GM18909 (cell line): Measurements from ENCODE around the gene PRKCQ.
"Not testable (repeated sequence)": the region's sequence is repeated elsewhere in the genome, so short reads cannot be mapped to it uniquely, and the experiment has no call there.

Experiments
- ATAC-seq: cut with Tn5 transposase; IDR thresholded peaks from one replicate; pipeline ENCODE4 v1.9.1; 2021; ENCODE audit warnings: mild to moderate bottlenecking; ENCODE audit not compliant: unreplicated experiment, poor library complexity

The PRKCQ gene

DNA sequence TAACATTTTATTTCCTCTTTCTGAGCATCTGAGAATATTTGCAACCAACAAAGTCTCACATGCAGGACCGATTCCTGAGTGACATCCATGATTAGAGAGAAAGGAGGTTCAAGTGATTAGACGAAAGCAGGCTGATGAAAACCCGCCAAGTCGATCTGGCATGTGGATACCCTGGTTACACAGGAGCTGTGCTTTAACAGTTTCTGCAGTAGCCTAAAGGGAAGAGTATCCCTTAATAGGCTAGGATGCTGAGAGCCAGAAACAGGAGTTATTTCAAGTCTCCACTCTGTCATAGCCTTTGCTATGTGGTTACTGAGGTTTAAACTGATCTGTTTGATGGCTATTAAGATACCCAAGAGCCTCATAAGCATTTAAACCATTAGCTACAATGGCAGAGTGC lies 82.5 kb downstream of the PRKCQ start:
- ATAC-seq: no peak

DNA sequence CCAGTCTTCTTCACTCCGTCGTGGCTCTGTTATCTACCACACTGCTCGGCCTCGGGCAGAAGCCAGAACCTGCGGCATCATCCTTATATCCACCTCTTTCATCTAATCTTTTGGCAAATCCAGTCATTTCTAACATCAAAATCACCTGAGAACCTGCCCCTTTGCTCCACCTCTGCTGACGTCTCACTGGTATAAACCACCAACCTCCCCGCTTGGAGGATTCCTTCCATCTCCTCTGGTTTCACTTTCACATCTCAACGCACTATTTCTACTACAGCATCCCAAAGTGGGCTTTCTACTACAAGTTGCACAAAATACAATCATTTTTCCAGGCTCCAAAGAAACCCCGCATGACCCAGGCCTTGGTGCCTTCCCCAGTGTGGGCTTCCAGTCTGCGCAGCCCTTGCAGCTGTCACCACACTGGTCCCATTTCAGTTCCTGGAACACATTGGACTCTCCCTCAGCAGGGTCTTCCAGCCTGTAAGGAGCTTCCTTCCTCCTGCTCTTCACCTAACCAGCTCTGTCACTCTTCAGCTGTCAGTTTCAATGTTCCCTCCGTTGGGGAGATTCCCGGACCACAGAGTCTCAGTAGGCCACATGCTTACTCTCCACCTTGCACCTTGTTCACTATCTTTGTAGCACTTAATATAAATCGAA lies 85.0 kb downstream of the PRKCQ start:
- peak; percentile 53 for ATAC-seq

GRCh38 chr10:6494442-6494819 lies 85.6 kb downstream of the PRKCQ start:
- no peak for ATAC-seq

DNA sequence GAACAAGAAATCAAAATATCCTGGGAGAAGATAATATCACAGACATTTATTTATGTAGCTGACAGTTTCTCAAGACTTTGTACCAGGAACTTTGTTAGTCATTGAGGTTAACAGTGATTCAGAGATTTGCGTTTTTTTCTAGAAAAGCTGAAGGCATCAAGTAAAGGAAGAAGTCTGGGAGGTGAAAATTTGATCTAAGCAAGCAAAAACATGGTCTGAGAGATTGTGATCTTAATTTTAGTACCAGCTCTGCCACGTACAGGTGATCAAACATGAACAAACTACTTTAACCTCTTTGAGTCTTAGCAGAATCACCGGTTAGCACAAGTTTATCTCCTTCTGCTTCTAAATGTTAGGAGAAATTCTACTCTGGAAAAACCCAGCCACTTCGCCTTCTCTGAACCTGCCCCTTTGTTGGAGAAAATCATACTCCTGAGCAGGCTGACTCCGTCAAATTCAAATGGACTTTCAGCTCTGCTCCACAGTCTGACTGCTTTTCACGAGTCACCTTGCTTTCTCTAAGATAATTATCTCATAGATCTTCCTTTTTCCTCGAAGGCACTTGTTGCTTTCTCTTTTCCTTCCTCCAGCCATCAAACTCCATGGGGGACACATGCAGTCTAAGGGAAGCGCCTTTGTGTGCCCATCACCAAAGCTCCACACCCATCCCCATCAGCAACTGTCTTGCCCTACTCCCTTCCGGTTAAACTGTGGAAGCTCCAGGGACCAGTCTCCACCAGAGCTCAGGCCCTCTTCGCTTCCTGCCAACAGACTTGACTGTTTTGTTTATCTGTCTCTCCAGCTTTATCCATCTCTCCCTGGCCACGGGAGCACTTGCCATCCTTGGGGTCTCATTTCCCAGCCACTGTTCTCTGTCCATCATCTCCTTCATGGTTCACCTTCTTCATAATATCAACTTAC lies 86.3 kb downstream of the PRKCQ start:
- ATAC-seq: no peak

DNA sequence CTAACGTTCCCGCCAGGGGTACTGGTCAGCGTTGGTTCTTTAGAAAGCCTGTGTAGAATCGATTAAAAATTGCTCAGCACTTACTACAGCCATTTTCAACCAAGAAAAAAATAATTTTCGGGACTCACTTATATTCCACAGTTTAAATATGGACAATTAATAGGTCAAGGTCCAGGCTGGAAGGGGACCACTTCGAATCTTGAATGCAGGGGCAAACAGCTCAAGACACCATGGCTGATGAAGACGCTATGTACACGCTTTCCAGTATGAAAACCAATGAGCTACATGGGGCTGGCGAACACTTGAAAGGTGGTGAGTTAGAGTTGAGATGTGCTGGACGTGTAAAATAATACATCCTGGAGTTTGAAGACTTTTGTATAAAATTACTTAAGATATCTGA lies 87.2 kb downstream of the PRKCQ start:
- ATAC-seq: no peak

- no peak for ATAC-seq
Measured at GRCh38 chr10:6491841-6492609, 88.1 kb downstream of the PRKCQ start.

- no peak for ATAC-seq
Measured at GRCh38 chr10:6490614-6491013, 89.5 kb downstream of the PRKCQ start.

DNA sequence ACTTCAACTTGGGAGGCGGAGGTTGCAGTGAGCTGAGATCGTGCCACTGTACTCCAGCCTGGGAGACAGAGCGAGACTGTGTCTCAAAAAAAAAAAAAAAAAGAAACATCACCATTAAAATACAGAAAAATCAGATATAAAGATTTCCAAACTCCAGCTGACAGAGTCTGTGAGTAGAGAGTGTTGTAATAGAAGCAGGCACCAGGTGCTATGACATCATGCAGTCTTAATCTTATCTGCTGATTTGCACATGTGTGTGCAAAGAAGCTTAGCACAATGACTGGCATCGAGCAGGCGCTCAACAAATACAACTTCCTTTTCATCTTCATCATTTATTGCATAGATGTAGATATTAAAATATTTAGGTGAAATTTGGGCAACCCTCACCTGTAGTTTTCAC lies 92.2 kb downstream of the PRKCQ start:
- ATAC-seq: no peak

- no peak for ATAC-seq
Measured at GRCh38 chr10:6486309-6486708, 93.8 kb downstream of the PRKCQ start.

DNA sequence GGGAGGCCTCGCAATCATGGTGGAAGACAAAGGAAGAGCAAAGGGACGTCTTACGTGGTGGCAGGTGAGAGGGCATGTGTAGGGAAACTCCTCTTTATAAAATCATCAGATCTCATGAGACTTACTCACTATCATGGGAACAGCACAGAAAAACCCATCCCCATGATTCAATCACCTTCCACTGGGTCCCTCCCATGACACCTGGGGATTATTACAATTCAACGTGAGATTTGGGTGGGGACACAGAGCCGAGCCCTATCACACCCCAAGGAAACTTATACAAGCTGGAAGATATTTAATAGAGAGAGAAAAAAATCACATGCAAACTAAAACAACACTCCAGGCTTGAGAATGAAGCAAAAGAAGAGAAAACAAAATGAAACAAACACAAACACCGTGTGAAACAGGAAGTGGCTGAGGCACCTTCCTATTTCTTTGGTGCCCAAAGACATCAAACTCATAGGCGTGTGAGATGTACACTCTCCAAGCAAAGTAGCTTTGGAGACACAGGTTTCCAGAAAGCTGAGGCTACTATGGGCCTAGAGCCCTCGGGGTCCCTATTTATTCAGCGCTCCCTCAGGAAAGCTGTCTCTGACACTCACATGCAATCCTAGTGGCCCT lies 97.2 kb downstream of the PRKCQ start:
- no peak for ATAC-seq

DNA sequence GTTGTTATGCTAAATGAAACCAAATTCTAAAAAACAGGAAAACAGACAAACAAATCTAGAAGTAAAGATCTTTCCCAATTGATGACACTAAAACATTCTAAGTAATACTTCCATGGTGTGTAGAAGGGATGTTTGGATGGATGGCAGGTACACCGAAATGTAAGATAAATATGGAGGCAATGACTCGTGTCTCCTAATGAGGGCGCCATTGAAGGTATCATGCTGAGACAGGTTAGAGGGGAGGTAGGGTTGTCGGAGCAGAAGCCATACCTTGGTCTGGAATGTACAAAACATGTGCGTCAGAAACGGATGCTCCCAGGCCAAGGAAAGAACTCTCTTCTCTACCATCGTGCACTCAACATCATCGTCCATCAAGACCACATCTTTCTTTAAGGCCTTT lies 101.4 kb downstream of the PRKCQ start:
- ATAC-seq: no peak

- ATAC-seq: no peak
Measured at GRCh38 chr10:6476989-6477388, 103.1 kb downstream of the PRKCQ start.

- ATAC-seq: no peak
Measured at GRCh38 chr10:6474871-6475270, 105.2 kb downstream of the PRKCQ start.

DNA sequence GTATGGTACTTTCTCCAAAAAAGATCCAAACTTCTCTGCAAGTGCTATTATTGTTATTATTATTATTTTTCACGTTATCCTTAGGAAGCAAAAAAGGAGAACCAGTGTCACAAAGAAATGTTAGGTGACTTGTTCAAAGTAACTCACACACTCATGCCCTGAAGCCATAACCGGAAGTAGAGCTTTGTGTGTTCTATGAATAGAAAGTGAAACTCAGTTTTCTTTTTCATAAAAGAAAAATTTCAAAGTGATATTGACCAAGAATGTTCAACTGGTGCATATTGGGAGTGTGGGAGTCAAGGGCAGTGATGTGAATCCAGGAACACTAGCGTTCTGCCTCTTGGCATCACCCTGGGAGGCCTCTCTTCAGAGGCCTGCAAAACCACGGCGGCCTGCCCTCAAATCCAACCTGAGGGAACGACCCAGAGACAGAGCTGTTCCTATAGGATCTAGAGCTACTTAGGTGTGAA lies 106.1 kb downstream of the PRKCQ start:
- ATAC-seq: peak; percentile 74

- peak; percentile 63 for ATAC-seq
Measured at GRCh38 chr10:6473430-6473829, 106.6 kb downstream of the PRKCQ start.

GRCh38 chr10:6472710-6473005 lies 107.4 kb downstream of the PRKCQ start:
- not testable (repeated sequence) for ATAC-seq

DNA sequence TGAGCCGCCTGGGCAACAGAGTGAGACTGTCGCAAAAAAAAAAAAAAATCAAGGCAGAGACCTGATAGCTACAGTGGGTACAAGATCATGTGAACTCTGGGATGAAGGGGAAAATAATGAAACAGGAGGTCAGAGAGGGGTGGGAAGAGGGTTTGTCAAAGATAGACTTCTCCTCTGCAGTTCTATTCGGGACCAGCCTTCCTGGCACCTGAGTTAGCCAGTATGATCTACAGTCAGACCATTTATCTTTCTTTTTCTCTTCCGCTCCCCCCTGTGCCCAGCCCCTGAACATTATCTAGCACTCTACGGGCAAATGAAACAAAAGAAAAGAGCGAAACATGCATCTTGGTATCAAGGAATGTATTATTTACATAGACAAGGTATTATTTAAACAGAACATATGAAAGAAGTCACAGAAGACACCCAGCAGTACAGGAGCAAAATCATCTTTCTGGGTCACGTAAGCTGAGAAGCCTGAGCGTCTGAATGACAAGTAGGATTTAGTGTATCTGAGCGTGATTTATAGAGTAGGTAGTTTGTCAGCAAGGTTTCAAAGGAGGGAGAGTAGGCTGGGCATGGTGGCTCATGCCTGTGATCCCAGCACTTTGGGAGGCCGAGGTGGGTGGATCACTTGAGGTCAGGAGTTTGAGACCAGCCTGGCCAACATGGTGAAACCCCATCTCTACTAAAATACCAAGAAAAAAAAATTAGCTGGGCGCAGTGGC lies 109.0 kb downstream of the PRKCQ start:
- no peak for ATAC-seq

DNA sequence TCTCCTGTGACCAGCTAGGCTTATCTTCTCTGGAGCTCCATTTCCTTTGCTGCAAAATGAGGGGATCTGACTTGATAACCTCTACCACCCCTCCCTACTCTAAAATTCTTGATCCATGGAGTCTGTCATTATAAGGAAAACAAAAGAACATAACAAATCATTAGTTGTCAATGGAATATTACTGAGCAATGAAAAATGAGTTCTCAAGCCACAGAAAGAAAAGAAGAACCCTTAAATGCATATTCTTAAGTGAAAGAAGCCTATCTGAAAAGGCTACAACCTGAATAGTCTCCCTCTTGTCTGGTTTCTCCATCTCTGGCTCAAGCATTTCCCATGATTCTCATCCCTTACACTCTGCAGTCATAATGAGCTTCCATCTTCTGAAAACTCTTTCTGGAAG lies 110.4 kb downstream of the PRKCQ start:
- no peak for ATAC-seq

- no peak for ATAC-seq
Measured at GRCh38 chr10:6465854-6466601, 114.0 kb downstream of the PRKCQ start.
